ENCODE data around the gene CDON.

DNA sequence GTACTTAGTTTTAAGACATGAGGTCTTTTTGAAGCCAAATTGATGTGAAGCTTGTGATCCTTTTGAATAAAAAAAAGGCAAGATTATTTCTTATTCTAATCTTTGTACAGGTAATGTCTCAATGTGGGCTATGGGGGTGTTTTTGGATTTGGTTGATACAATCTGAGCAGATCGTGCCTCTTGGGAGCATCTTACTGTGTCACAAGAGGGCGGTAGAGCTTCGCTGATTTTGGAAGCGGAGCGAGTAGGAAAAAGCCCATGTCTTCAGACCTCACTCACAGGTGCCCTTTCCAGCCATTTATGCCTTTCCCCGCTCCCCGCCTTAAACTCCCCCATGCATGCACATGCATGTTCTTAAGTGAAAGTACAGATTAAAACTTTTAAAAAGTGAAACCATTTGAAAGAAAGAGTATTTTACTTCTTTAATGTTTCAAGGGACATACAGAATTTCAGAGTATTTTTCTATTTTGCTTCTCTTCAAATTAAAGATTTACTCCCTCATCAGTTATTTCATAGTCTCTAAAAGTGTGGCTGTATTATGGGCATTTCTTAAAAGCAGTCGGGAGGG, 139.6 kb downstream of the CDON start:
- TF ChIP-seq, protein P1, sequence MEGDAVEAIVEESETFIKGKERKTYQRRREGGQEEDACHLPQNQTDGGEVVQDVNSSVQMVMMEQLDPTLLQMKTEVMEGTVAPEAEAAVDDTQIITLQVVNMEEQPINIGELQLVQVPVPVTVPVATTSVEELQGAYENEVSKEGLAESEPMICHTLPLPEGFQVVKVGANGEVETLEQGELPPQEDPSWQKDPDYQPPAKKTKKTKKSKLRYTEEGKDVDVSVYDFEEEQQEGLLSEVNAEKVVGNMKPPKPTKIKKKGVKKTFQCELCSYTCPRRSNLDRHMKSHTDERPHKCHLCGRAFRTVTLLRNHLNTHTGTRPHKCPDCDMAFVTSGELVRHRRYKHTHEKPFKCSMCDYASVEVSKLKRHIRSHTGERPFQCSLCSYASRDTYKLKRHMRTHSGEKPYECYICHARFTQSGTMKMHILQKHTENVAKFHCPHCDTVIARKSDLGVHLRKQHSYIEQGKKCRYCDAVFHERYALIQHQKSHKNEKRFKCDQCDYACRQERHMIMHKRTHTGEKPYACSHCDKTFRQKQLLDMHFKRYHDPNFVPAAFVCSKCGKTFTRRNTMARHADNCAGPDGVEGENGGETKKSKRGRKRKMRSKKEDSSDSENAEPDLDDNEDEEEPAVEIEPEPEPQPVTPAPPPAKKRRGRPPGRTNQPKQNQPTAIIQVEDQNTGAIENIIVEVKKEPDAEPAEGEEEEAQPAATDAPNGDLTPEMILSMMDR (conservative IDR thresholded peaks at IDR 0.05; ENCODE audit: low read length) = peak; percentile 80
- no peak for TF ChIP-seq EZH2phosphoT487 (IDR thresholded peaks at IDR 0.05; ENCODE audit: borderline replicate concordance)
